ENCODE measurements around the gene ACTR1A.

GRCh38 chr10:102435529-102436233 is 66.8 kb downstream of the ACTR1A start:
- TF ChIP-seq CTCF (IDR thresholded peaks at IDR 0.05) (no peak), POLR2A (IDR thresholded peaks at IDR 0.05) (no peak)
